Measurements from ENCODE around the gene CDC34.

The CDC34 gene, protein sequence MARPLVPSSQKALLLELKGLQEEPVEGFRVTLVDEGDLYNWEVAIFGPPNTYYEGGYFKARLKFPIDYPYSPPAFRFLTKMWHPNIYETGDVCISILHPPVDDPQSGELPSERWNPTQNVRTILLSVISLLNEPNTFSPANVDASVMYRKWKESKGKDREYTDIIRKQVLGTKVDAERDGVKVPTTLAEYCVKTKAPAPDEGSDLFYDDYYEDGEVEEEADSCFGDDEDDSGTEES

GRCh38 chr19:531753-532560, at the start of gene CDC34:
TSS of gene CDC34 (plus strand) at chr19:531760. CDS start at chr19:531932, 172 bp downstream.
- Histone ChIP-seq H3K4me3 (ENCODE audit: low read depth, low read length) (peak within 1 kb of the TSS; percentile 93), H2AFZ (ENCODE audit: low read length, unreplicated experiment) (peak within 1 kb of the TSS; percentile 85), H3K36me3 (ENCODE audit: insufficient read depth, low read length) (no peaks in the 10 kb centered on the region), H3K27ac (ENCODE audit: low read depth, low read length) (peak within 1 kb of the TSS; percentile 76), H3K27me3 (ENCODE audit: insufficient read depth, low read length) (no peaks in the 10 kb centered on the region), H3K79me2 (ENCODE audit: control insufficient read depth, insufficient read depth, low read length, unreplicated experiment) (peaks cover 35% of the 10 kb centered on the region), H3K4me1 (ENCODE audit: control insufficient read depth, insufficient read depth, low read length, unreplicated experiment) (peaks cover 8% of the 10 kb centered on the region)

DNA sequence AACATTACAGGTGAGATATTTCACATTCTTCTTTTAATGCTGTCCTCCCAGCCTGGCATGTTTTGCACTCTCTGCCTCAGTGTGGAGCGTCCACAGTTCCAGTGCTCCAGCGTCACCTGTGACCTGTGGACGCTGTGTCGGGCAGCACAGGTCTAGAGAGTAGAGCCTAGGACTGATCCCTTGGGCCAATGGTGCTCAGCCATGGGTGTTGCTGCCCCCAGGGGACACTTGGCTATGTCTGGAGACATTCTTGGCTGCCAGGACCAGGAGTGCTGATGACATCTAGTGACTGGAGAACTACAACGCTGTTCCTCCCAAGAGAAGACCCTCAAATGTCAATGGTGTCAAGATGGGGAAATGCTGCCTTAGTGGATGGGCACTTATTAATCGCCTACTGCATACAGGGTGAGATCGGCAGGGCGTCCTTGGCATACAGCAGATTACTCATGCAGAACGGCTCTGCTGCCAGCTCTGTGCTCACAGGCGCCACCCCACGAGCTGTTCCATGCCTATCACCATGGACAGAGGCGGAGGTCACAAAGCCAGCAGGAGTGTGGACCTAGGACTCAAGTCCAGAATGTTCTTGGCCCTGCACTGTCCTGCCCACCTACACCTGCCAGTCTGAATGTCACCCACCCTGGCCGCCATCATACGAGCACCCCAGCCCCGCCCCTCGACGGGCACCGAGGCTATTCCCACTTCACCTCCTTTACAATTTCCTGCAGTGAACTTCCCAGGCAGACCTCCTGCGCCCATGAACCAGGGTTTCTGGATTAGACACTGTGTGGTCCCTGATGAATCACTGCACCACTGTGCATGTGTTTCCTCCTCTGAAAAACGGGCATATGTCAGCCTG, 49.1 kb upstream of the CDC34 start:
- H3K27me3 ChIP-seq (ENCODE audit: insufficient read depth, low read length) = no peaks in the 10 kb centered on the region
- H2AFZ ChIP-seq (ENCODE audit: low read length, unreplicated experiment) = no peak overlapping the region
- H3K4me3 ChIP-seq (ENCODE audit: low read depth, low read length) = no peak overlapping the region
- no peaks in the 10 kb centered on the region for H3K79me2 ChIP-seq (ENCODE audit: control insufficient read depth, insufficient read depth, low read length, unreplicated experiment)
- no peaks in the 10 kb centered on the region for H3K36me3 ChIP-seq (ENCODE audit: insufficient read depth, low read length)
- no peak overlapping the region for H3K27ac ChIP-seq (ENCODE audit: low read depth, low read length)
- peaks cover 9% of the 10 kb centered on the region for H3K4me1 ChIP-seq (ENCODE audit: control insufficient read depth, insufficient read depth, low read length, unreplicated experiment)

DNA sequence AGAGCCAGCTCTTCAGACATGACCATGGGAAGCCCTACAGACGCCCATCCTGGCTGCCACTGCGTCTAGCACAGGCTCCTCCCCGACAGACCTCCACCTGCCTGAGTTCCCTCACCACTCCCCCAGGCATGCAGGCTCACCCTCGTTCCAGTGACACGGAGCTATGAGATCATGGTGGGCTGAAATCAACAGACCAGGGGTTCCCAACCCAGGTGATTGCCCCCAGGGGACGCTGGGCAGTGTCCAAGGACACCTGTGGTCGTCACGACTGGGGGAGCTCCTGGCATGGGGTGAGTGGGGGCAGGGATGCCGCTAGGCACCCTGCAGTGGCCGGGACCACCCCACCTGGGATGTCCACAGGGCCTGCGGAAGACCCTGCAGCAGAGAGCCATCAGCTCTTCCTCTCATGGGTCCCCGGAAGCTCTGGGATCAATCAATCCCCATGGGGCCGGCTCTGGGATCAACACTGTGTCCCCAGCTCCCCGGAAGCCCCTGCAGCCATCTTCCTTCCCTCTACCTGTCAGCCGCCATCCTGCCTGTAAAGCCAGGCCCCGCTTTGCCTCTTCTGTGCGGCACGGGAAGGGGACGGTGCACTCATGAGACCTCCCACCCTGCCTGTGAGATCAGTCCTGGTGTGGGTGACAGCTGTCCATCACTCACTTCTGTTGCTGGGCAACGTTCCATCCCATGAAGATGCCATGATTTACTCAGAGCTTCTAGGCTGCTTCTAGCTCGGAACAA, 48.1 kb upstream of the CDC34 start:
- H3K27me3 ChIP-seq (ENCODE audit: insufficient read depth, low read length) = no peaks in the 10 kb centered on the region
- no peak overlapping the region for H2AFZ ChIP-seq (ENCODE audit: low read length, unreplicated experiment)
- no peaks in the 10 kb centered on the region for H3K36me3 ChIP-seq (ENCODE audit: insufficient read depth, low read length)
- H3K4me3 ChIP-seq (ENCODE audit: low read depth, low read length) = no peak overlapping the region
- no peak overlapping the region for H3K27ac ChIP-seq (ENCODE audit: low read depth, low read length)
- no peaks in the 10 kb centered on the region for H3K79me2 ChIP-seq (ENCODE audit: control insufficient read depth, insufficient read depth, low read length, unreplicated experiment)
- peaks cover 9% of the 10 kb centered on the region for H3K4me1 ChIP-seq (ENCODE audit: control insufficient read depth, insufficient read depth, low read length, unreplicated experiment)

GRCh38 chr19:484494-484893, 47.1 kb upstream of the CDC34 start:
- no peaks in the 10 kb centered on the region for H3K27me3 ChIP-seq (ENCODE audit: insufficient read depth, low read length)
- H3K36me3 ChIP-seq (ENCODE audit: insufficient read depth, low read length) = no peaks in the 10 kb centered on the region
- no peak overlapping the region for H2AFZ ChIP-seq (ENCODE audit: low read length, unreplicated experiment)
- no peak overlapping the region for H3K4me3 ChIP-seq (ENCODE audit: low read depth, low read length)
- peaks cover 9% of the 10 kb centered on the region for H3K4me1 ChIP-seq (ENCODE audit: control insufficient read depth, insufficient read depth, low read length, unreplicated experiment)
- no peaks in the 10 kb centered on the region for H3K79me2 ChIP-seq (ENCODE audit: control insufficient read depth, insufficient read depth, low read length, unreplicated experiment)
- H3K27ac ChIP-seq (ENCODE audit: low read depth, low read length) = no peak overlapping the region

DNA sequence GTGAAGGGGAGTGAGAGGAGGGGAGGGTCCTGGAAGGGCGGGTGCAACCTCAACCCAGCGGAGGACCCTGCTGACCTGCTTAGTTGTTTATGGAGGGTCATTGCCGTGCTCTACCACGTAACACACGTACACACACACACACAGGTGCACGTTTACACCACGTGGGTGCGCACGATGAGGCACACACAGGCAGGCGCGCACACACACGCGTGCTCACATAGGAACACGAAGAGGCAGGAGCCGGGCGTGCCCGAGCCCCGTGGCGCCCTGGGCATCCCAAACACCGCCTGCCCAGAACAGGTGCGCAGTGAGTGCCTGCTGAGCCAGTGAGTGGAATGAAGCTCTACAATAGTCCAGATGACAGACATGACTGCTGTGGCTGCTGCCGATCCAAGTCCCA, 46.5 kb upstream of the CDC34 start:
- Histone ChIP-seq H3K36me3 (ENCODE audit: insufficient read depth, low read length) (no peaks in the 10 kb centered on the region), H3K4me1 (ENCODE audit: control insufficient read depth, insufficient read depth, low read length, unreplicated experiment) (peaks cover 10% of the 10 kb centered on the region), H2AFZ (ENCODE audit: low read length, unreplicated experiment) (no peak overlapping the region), H3K27me3 (ENCODE audit: insufficient read depth, low read length) (no peaks in the 10 kb centered on the region), H3K4me3 (ENCODE audit: low read depth, low read length) (no peak overlapping the region), H3K27ac (ENCODE audit: low read depth, low read length) (no peak overlapping the region), H3K79me2 (ENCODE audit: control insufficient read depth, insufficient read depth, low read length, unreplicated experiment) (no peaks in the 10 kb centered on the region)

DNA sequence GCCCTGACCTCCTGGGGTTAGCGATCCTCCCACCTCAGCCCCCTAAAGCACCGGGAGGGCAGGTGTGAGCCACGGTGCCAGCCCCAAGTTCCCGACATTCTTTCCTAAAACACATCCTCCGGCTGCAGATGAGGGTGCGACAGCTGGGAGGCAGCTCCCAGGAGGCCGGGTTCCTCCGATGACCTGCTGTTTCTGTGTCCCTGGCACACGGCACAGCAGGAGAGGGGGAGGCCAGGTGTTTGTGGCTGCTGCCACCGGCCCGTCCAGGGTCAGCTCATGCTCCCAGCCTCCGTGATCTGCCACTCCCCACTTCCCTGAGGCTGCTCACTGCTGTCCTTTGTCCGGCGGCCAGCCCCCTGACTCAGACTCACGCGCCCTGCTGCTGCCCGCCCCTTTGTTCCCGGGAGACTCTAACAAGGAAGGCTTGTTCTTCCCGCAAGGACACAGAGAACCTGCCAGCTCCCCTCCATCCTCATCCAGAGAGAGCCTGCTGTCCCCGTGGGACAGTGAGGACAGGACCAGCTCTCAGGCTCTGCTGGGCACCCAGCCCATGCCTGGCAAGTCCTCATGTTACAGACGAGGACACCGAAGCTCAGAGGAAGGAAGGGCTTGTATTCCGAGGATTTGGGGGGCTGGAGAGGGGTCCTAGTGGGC, 45.9 kb upstream of the CDC34 start:
- no peaks in the 10 kb centered on the region for H3K79me2 ChIP-seq (ENCODE audit: control insufficient read depth, insufficient read depth, low read length, unreplicated experiment)
- H3K27me3 ChIP-seq (ENCODE audit: insufficient read depth, low read length) = no peaks in the 10 kb centered on the region
- H2AFZ ChIP-seq (ENCODE audit: low read length, unreplicated experiment) = no peak overlapping the region
- peak overlapping the region; percentile 45; the same call in 1 of the 2 replicates for H3K27ac ChIP-seq (ENCODE audit: low read depth, low read length)
- peak overlapping the region; percentile 11; the same call in 1 of the 2 replicates for H3K4me3 ChIP-seq (ENCODE audit: low read depth, low read length)
- peaks cover 11% of the 10 kb centered on the region for H3K4me1 ChIP-seq (ENCODE audit: control insufficient read depth, insufficient read depth, low read length, unreplicated experiment)
- no peaks in the 10 kb centered on the region for H3K36me3 ChIP-seq (ENCODE audit: insufficient read depth, low read length)

DNA sequence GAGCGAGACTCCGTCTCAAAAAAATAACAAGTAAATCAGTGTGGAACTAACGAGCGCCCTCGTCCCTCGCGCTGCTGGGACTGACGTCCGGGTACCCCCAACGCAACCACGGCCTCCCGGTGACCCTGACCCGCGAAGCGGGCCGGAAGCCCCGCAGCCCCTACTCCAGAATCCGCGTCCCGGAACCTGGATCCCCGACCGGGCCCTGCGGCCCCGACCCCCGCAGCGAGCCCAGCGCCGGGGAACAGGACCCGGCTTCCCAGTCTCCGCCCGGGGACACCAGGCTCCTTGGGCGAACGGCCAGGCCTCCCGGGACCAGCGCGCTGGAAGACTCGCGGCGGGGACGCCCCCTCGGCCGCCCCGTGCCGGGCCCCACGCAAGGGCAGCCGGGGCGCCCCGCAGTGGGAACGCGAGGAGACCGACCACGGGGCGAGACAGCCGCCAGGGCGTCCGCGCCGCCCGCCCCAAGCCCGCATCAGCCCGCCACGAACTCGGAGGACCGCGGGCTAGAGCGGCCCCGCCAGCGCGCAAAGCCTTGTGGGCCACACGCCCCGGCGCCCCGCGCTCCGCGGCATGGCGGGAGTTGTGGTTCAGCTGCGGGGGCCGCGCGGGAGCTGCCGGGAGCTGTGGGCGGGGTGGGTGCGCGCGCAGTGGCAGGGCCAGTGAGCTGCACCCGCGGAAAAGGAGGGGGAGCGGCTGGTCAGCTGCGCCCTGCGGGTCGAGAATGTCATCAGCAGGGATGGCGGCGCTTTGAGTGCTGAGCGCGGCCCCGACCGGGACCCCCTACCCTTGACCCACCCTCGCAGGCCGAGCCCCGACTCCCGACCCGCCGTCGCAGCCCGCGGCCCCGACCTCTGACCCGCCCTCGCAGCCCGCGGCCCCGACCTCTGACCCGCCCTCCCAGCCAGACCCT, 42.8 kb upstream of the CDC34 start:
- Histone ChIP-seq H3K27ac (ENCODE audit: low read depth, low read length) (peak overlapping the region; percentile 79), H3K36me3 (ENCODE audit: insufficient read depth, low read length) (no peaks in the 10 kb centered on the region), H3K27me3 (ENCODE audit: insufficient read depth, low read length) (no peaks in the 10 kb centered on the region), H3K4me3 (ENCODE audit: low read depth, low read length) (peak overlapping the region; percentile 83), H3K4me1 (ENCODE audit: control insufficient read depth, insufficient read depth, low read length, unreplicated experiment) (peaks cover 11% of the 10 kb centered on the region), H3K79me2 (ENCODE audit: control insufficient read depth, insufficient read depth, low read length, unreplicated experiment) (no peaks in the 10 kb centered on the region), H2AFZ (ENCODE audit: low read length, unreplicated experiment) (peak overlapping the region; percentile 70)

DNA sequence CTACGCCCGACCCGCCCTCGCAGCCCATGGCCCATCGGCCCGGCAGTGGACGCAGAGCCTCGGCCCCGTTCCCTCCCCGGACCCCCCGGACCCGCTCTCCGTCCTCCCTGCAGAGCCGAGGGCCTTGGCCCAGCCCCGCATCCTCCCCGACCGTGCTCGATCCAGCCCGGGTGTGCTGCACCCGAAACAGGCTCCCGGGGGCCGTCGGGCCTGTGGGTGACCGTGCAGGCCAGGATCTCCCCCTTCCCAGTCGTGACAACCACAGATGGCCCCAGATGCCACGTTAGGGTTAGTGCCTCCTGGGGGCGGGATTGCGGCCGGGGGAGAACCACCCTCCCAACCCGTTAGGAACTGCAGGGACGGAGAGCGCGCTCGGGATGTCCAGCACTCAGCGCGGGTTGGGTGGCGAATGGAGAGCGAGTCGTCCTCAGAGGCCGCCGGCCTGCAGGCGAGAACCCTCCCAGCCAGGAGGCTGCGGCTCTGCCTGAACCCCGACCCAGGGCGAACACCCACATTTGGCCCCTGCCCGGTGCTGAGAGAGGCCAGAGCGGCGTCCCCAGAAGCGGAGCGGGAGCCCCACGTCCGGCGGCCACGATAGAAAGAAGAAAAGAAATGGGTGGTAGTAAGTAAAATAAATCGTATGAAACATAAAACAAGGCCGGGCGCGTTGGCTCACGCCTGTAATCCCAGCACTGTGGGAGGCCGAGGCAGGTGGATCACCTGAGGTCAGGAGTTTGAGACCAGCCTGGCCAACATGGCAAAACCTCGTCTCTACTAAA, 42.0 kb upstream of the CDC34 start:
- H3K27me3 ChIP-seq (ENCODE audit: insufficient read depth, low read length) = no peaks in the 10 kb centered on the region
- no peak overlapping the region for H3K27ac ChIP-seq (ENCODE audit: low read depth, low read length)
- H2AFZ ChIP-seq (ENCODE audit: low read length, unreplicated experiment) = peak overlapping the region; percentile 68
- H3K36me3 ChIP-seq (ENCODE audit: insufficient read depth, low read length) = no peaks in the 10 kb centered on the region
- peak overlapping the region; percentile 83 for H3K4me3 ChIP-seq (ENCODE audit: low read depth, low read length)
- no peaks in the 10 kb centered on the region for H3K79me2 ChIP-seq (ENCODE audit: control insufficient read depth, insufficient read depth, low read length, unreplicated experiment)
- H3K4me1 ChIP-seq (ENCODE audit: control insufficient read depth, insufficient read depth, low read length, unreplicated experiment) = peaks cover 11% of the 10 kb centered on the region

Data from ACC112 (cell line).